ENCODE results near the gene RNU5D-1.
"Not testable (repeated sequence)": the region's sequence is repeated elsewhere in the genome, so short reads cannot be mapped to it uniquely, and the experiment has no call there.

RNU5D-1 gene

GRCh38 chr1:44705470-44705869 is 25.5 kb downstream of the RNU5D-1 start:
- in situ Hi-C loops (cut with MboI; ENCODE audit: low sequenced_read_pairs): no loop called here

GRCh38 chr1:44701141-44701573 is 29.8 kb downstream of the RNU5D-1 start:
- in situ Hi-C loops (cut with MboI; ENCODE audit: low sequenced_read_pairs): no loop called here

DNA sequence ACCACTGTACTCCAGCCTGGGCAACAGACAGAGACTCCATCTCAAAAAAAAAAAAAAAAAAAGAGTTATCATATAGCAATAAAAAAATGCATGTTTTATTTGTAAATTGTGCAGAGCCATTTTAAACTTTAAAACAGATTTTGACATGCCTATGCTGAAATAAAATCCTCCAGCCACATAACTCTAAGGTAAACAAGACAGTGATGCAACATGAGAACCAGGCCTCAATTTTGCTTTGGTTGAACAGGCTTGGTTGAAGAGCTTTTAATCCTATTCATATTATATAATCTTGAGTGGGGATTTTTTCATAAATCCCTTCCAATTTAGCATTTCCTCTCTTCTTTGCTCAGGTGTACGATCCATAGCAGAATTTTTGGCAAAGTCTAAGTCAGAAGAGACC is 30.4 kb downstream of the RNU5D-1 start:
- in situ Hi-C loops (cut with MboI; ENCODE audit: low sequenced_read_pairs): no loop called here

GRCh38 chr1:44699375-44699774 is 31.6 kb downstream of the RNU5D-1 start:
- in situ Hi-C loops (cut with MboI; ENCODE audit: low sequenced_read_pairs): not testable (repeated sequence)

GRCh38 chr1:44698138-44698537 is 32.8 kb downstream of the RNU5D-1 start:
- in situ Hi-C loops (cut with MboI; ENCODE audit: low sequenced_read_pairs): no loop called here

GRCh38 chr1:44696789-44697345 is 34.1 kb downstream of the RNU5D-1 start:
- in situ Hi-C loops (cut with MboI; ENCODE audit: low sequenced_read_pairs): no loop called here

DNA sequence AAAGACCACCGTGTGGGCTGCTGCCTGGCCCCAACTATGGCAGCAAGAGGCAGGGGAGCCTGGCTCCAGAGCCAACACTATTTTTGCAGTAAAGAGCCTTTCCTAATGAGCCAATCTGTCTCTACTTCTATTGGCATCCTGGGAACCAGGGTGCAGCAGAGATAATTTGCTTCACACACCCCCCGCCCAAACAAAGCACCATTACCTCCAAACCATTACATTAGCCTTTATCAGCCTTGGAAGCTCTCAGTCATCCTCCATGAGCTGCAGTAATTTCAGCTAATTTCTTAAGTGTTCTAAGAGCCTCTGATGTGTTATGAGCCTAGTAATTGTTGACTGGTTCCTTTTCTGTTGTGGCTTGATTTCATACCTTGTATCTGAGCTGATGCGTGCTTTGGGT is 34.9 kb downstream of the RNU5D-1 start:
- in situ Hi-C loops (cut with MboI; ENCODE audit: low sequenced_read_pairs): no loop called here

GRCh38 chr1:44695671-44696070 is 35.3 kb downstream of the RNU5D-1 start:
- in situ Hi-C loops (cut with MboI; ENCODE audit: low sequenced_read_pairs): no loop called here

DNA sequence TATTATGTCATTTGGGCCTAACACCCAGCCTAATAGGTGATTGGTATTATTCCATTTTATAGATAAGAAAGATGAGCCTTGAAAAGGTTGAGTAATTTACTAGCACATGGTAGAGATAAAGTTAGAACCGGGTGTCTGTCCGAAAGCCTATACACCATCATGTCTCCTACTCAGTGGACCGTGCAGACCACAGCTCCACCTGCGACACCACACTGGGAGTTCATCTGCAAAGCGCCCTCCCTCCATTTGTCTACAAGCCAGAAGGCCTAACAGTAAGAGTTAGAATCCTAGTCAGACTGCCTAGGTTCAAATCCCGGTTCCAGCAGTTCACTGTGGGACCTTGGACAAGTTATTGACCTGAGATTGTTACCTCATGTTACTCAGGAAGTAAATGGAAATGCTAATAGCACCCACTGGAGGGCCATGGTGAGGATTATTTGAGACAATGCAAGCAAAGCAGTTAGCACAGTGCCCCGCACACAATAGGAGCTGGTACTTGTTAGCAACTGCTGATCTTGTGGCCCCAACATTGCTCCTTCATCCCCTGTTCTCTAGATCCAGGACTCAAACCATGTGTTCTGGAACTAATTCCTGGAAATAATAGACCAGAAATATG is 36.0 kb downstream of the RNU5D-1 start:
- in situ Hi-C loops (cut with MboI; ENCODE audit: low sequenced_read_pairs): no loop called here

GRCh38 chr1:44693900-44694299 is 37.1 kb downstream of the RNU5D-1 start:
- in situ Hi-C loops (cut with MboI; ENCODE audit: low sequenced_read_pairs): no loop called here

- in situ Hi-C loops (cut with MboI; ENCODE audit: low sequenced_read_pairs): no loop called here
Measured at GRCh38 chr1:44693159-44693558, 37.8 kb downstream of the RNU5D-1 start.

- in situ Hi-C loops (cut with MboI; ENCODE audit: low sequenced_read_pairs): no loop called here
Measured at GRCh38 chr1:44689447-44689765, 41.6 kb downstream of the RNU5D-1 start.

- in situ Hi-C loops (cut with MboI; ENCODE audit: low sequenced_read_pairs): no loop called here
Measured at GRCh38 chr1:44688760-44689446, 42.1 kb downstream of the RNU5D-1 start.

GRCh38 chr1:44685881-44686280 is 45.1 kb downstream of the RNU5D-1 start:
- in situ Hi-C loops (cut with MboI; ENCODE audit: low sequenced_read_pairs): no loop called here

DNA sequence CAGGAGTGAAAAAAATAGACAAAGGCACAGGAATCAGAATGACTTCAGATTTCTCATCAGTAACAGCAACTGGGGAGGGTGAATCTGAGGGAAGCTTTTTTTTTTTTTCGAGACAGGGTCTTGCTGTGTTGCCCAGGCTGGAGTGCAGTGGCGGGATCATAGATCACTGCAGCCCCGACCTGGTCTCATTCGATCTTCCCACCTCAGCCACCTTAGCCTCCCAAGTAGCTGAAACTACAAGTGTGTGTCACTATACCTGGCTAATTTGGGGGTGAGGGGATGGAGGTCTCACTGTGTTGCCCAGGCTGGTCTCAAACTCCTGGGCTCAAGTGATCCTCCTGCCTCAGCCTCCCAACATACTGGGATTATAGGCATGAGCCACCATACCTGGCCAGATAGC is 45.8 kb downstream of the RNU5D-1 start:
- in situ Hi-C loops (cut with MboI; ENCODE audit: low sequenced_read_pairs): no loop called here

- in situ Hi-C loops (cut with MboI; ENCODE audit: low sequenced_read_pairs): no loop called here
Measured at GRCh38 chr1:44684525-44684924, 46.4 kb downstream of the RNU5D-1 start.

DNA sequence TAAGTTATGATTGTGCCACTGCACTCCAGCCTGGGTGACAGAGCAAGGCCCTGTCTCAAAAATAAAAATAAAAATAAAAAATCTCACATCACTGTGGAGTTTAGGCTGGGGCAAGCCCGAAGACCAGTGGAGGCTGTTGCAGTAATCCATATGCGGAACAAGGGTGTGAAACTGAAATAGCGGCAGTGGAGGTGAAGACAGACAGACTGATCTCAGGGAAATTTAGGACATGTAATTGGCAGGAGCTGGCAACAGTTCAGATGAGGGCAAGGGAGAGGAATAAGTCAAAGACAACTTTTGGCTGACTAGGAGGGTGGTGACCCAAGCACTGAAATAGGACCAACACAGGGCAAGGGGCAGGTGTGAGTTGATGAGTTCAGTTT is 48.1 kb downstream of the RNU5D-1 start:
- in situ Hi-C loops (cut with MboI; ENCODE audit: low sequenced_read_pairs): no loop called here

DNA sequence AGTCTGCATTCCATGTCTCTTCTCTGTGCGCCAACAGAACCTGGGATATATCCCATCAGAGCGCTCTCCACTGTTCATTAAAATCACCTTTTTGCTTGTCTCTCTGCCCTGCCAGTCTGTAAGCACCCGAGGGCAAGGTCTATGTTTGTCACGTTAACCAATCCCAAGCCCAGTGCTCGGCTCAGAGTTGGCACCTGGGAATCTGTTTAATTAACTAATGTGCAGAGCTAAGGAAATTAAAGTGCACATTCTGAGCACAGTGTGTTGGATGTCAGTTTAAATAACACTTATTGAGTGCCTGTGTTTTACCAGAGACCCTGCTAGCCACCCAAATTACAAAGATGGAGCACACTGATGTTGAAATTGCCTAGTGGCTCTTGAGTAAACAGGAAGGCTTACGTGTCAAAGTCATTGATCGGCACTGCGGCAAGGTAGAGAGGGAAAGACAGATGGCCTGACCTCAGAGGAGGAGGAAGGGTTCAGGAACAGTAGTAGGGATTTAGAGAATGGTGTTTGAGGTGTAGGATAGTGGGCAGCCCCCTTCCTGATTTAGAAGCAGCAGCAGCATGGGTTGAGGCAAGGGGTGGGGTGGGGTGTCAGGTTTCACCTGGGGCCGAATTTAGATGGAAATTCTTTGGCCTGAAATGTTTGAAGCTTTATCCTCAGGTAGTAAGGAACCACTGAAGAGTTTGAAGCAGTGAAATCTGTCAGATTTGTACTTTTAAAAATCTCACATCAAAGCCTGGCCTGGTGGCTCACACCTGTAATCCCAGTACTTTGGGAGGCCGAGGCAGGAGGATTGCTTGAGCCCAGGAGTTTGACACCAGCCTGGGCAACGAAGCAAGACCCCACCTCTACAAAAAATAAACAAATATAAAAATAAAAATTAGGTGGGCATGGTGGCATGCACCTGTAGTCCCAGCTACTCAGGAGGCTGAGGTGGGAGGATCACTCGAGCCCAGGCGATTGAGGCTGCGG is 48.8 kb downstream of the RNU5D-1 start:
- in situ Hi-C loops (cut with MboI; ENCODE audit: low sequenced_read_pairs): no loop called here
